DOHH2 (cell line): Measurements from ENCODE around the gene PDE11A.

ENCODE experiments used
- H3F3A ChIP-seq: fragments of 200-600 bp; sonication (generic), shearing (Covaris generic); 2 replicates; pipeline ENCODE4 v1.6.0; 2016; ENCODE audit warnings: antibody characterized with exemption, mild to moderate bottlenecking; ENCODE audit not compliant: control insufficient read depth, insufficient read depth
- H3K27ac ChIP-seq: fragments of 200-600 bp; sonication (generic); 2 replicates; pipeline ENCODE4 v1.5.1; 2014; ENCODE audit warnings: low read depth, mild to moderate bottlenecking, low read length, moderate library complexity
- H3K27me3 ChIP-seq: fragments of 200-600 bp; sonication (generic); 2 replicates; pipeline ENCODE4 v1.6.1; 2014; ENCODE audit warnings: mild to moderate bottlenecking, low read length, mixed read lengths; ENCODE audit not compliant: control insufficient read depth
- H3K36me3 ChIP-seq: fragments of 200-600 bp; sonication (generic); 2 replicates; pipeline ENCODE4 v1.6.1; 2014; ENCODE audit warnings: mild to moderate bottlenecking, low read length, moderate library complexity, mixed read lengths; ENCODE audit not compliant: control insufficient read depth
- H3K4me1 ChIP-seq: fragments of 200-600 bp; sonication (generic); 2 replicates; pipeline ENCODE4 v1.6.1; 2014; ENCODE audit warnings: mild to moderate bottlenecking, low read length, mixed read lengths; ENCODE audit not compliant: control insufficient read depth
- H3K4me2 ChIP-seq: fragments of 200-600 bp; sonication (generic); 2 replicates; pipeline ENCODE4 v1.6.0; 2014; ENCODE audit warnings: mild to moderate bottlenecking, low read length, moderate library complexity
- H3K4me3 ChIP-seq: fragments of 200-600 bp; sonication (generic); 2 replicates; pipeline ENCODE4 v1.5.1; 2014; ENCODE audit warnings: mild to moderate bottlenecking, low read length, mixed read lengths
- H3K79me2 ChIP-seq: fragments of 200-600 bp; sonication (generic); 2 replicates; pipeline ENCODE4 v1.6.1; 2014; ENCODE audit warnings: mild to moderate bottlenecking, low read length, mixed read lengths; ENCODE audit not compliant: control insufficient read depth
- H3K9me2 ChIP-seq: fragments of 200-600 bp; sonication (generic); replicated peaks from 2 replicates; pipeline ENCODE4 v1.6.1; 2014; ENCODE audit warnings: mild to moderate bottlenecking, low read length, mixed read lengths; ENCODE audit not compliant: control insufficient read depth
- H3K9me3 ChIP-seq: fragments of 200-600 bp; sonication (generic); 2 replicates; pipeline ENCODE4 v1.6.1; 2014; ENCODE audit warnings: antibody characterized with exemption, low read length, mixed read lengths; ENCODE audit not compliant: control insufficient read depth, insufficient read depth
- H4K20me1 ChIP-seq: fragments of 200-600 bp; sonication (generic); 2 replicates; pipeline ENCODE4 v1.6.0; 2014; ENCODE audit warnings: low read depth, mild to moderate bottlenecking, antibody characterized with exemption, low read length, moderate library complexity; ENCODE audit not compliant: control insufficient read depth, insufficient read depth
- CTCF ChIP-seq: fragments of 200-600 bp; sonication (generic); IDR thresholded peaks from one replicate; pipeline ENCODE4 v1.5.1; 2014; ENCODE audit warnings: antibody characterized with exemption, mild to moderate bottlenecking, low read depth, low read length; ENCODE audit not compliant: poor library complexity, severe bottlenecking
- EZH2phosphoT487 ChIP-seq: fragments of 200-600 bp; sonication (generic); IDR thresholded peaks from 2 replicates; pipeline ENCODE4 v1.6.1; 2017; ENCODE audit warnings: borderline replicate concordance, mild to moderate bottlenecking, antibody characterized with exemption, low read length, moderate library complexity, mixed read lengths

PDE11A gene

GRCh38 chr2:177574356-177574755 is 498.2 kb downstream of the PDE11A start:
- H3K4me1 ChIP-seq = no peaks in the 10 kb centered on the region
- no peak overlapping the region for H3K4me2 ChIP-seq
- no peak overlapping the region for H3K27ac ChIP-seq
- no peaks in the 10 kb centered on the region for H3K79me2 ChIP-seq
- H3K36me3 ChIP-seq = no peaks in the 10 kb centered on the region
- no peaks in the 10 kb centered on the region for H3K9me3 ChIP-seq
- TF ChIP-seq EZH2phosphoT487 (no peak), CTCF (no peak)
- no peaks in the 10 kb centered on the region for H3K9me2 ChIP-seq
- peaks cover 3% of the 10 kb centered on the region for H3K27me3 ChIP-seq
- no peaks in the 10 kb centered on the region for H3F3A ChIP-seq
- no peak overlapping the region for H3K4me3 ChIP-seq
- no peaks in the 10 kb centered on the region for H4K20me1 ChIP-seq
